ENCODE results near the gene FCN3.
"Not testable (repeated sequence)": the region's sequence is repeated elsewhere in the genome, so short reads cannot be mapped to it uniquely, and the experiment has no call there.

- not testable (repeated sequence) for TF ChIP-seq CTCF (IDR thresholded peaks at IDR 0.05; ENCODE audit: poor library complexity); EZH2 (IDR thresholded peaks at IDR 0.05; ENCODE audit: borderline replicate concordance); EZH2phosphoT487 (IDR thresholded peaks at IDR 0.05; ENCODE audit: low read depth, severe bottlenecking, unreplicated experiment)
Observed at GRCh38 chr1:27405598-27406361, 31.2 kb upstream of the FCN3 start.

Data from hepatocyte (in vitro differentiated cells).